H1 (cell line): ENCODE data around the gene NET1. TPM values are rescaled to one million over a fixed set of nuclear protein-coding genes. Genes with fewer than 3 reads are reported as not detected.

ENCODE experiments used
- CTCF ChIA-PET: fragments of 300-600 bp; sonication (Branson Sonifier 250); formaldehyde crosslinking; loops from one replicate; lab custom pipeline; 2021; ENCODE audit not compliant: partially characterized antibody; lab: Charles Lee
- POLR2A ChIA-PET: fragments of 300-600 bp; sonication (Branson Sonifier 250); formaldehyde crosslinking; loops from one replicate; lab custom pipeline; 2021; ENCODE audit warnings: inconsistent platforms; ENCODE audit not compliant: partially characterized antibody; lab: Charles Lee
- DNase-seq, 2 experiments: peaks; one replicate each; pipeline versions ENCODE4 v3.0.0 to v3.0.0-alpha.2; 2010 to 2022; ENCODE audit warnings: low spot score in 2 of 2, low read depth in 1 of 2, mixed read lengths in 1 of 2
- FAIRE-seq: peaks from 2 replicates; lab custom pipeline; 2011; peaks lifted over from hg19 to GRCh38; lab: Jason Lieb, UNC
- H2AFZ ChIP-seq: 2 replicates; pipeline ENCODE4 v1.8.1; 2012; ENCODE audit warnings: low read length, inconsistent platforms
- H2AK5ac ChIP-seq: 2 replicates; pipeline ENCODE4 v1.6.1; 2013; ENCODE audit warnings: low read depth, low read length
- H2BK120ac ChIP-seq: replicated peaks from 2 replicates; pipeline ENCODE3; 2013; ENCODE audit warnings: low read depth, low read length, inconsistent platforms
- H2BK12ac ChIP-seq: 2 replicates; pipeline ENCODE4 v1.6.1; 2013; ENCODE audit warnings: low read depth, low read length
- H2BK15ac ChIP-seq: 2 replicates; pipeline ENCODE4 v1.6.1; 2013; ENCODE audit warnings: low read length
- H2BK20ac ChIP-seq: 2 replicates; pipeline ENCODE4 v1.6.1; 2013; ENCODE audit warnings: low read length
- H2BK5ac ChIP-seq: 2 replicates; pipeline ENCODE4 v1.6.1; 2013; ENCODE audit warnings: low read depth, low read length
- H3K14ac ChIP-seq: 2 replicates; pipeline ENCODE4 v1.6.1; 2013; ENCODE audit warnings: inconsistent platforms; ENCODE audit not compliant: insufficient read length
- H3K18ac ChIP-seq: 2 replicates; pipeline ENCODE4 v1.6.1; 2013; ENCODE audit warnings: low read length; ENCODE audit errors: extremely low read depth
- H3K23ac ChIP-seq: 2 replicates; pipeline ENCODE4 v1.6.1; 2013; ENCODE audit warnings: inconsistent platforms; ENCODE audit not compliant: insufficient read length
- H3K23me2 ChIP-seq: 2 replicates; pipeline ENCODE4 v1.6.1; 2013; ENCODE audit warnings: low read depth, low read length
- H3K27ac ChIP-seq: 2 replicates; pipeline ENCODE4 v1.6.1; 2011; ENCODE audit warnings: low read depth, low read length, inconsistent platforms
- H3K27me3 ChIP-seq, 4 experiments: replicated peaks in 1 of 4; 1 replicate in 1 of 4; 2 replicates in 3 of 4; pipeline versions ENCODE4 v1.6.1 to v1.8.1; 2011 to 2013; ENCODE audit warnings: low read length in 3 of 4, mild to moderate bottlenecking in 3 of 4, inconsistent platforms in 2 of 4, mixed read lengths in 2 of 4, moderate library complexity in 1 of 4; ENCODE audit not compliant: control insufficient read depth in 3 of 4, insufficient read depth in 3 of 4; ENCODE audit errors: extremely low read depth in 1 of 4
- H3K36me3 ChIP-seq, 4 experiments: 2 replicates each; pipeline versions ENCODE4 v1.6.1 to v1.8.1; 2011 to 2013; ENCODE audit warnings: mild to moderate bottlenecking in 4 of 4, low read length in 3 of 4, moderate library complexity in 2 of 4, control low read depth in 1 of 4, inconsistent platforms in 1 of 4; ENCODE audit not compliant: insufficient read depth in 4 of 4, control insufficient read depth in 2 of 4
- H3K4ac ChIP-seq: replicated peaks from 2 replicates; pipeline ENCODE3; 2013; ENCODE audit warnings: low read length, low read depth, mixed read lengths, inconsistent platforms; ENCODE audit not compliant: insufficient read length
- H3K4me1 ChIP-seq, 4 experiments: replicated peaks in 1 of 4; 1 replicate in 1 of 4; 2 replicates in 3 of 4; pipeline versions ENCODE4 v1.6.1 to v1.8.1; 2011 to 2013; ENCODE audit warnings: low read length in 3 of 4, inconsistent platforms in 2 of 4, mixed read lengths in 1 of 4; ENCODE audit not compliant: insufficient read depth in 4 of 4, control insufficient read depth in 3 of 4
- H3K4me2 ChIP-seq, 2 experiments: 2 replicates each; pipeline versions ENCODE4 v1.6.1 to v1.8.1; 2011 to 2013; ENCODE audit warnings: low read depth in 2 of 2, low read length in 2 of 2, control low read depth in 1 of 2, inconsistent platforms in 1 of 2, mild to moderate bottlenecking in 1 of 2; ENCODE audit not compliant: insufficient read depth in 1 of 2
- H3K4me3 ChIP-seq, 4 experiments: fragments of 200-600, 300-600 bp in 1 of 4; sonication (generic), shearing (Covaris generic), sonication (Bioruptor Twin) in 1 of 4; 2 replicates each; pipeline versions ENCODE4 v1.5.1 to v1.8.1; 2011 to 2016; ENCODE audit warnings: low read length in 4 of 4, low read depth in 3 of 4, control low read depth in 2 of 4, inconsistent platforms in 2 of 4, mild to moderate bottlenecking in 2 of 4, mixed read lengths in 1 of 4, moderate library complexity in 1 of 4; ENCODE audit not compliant: insufficient read depth in 2 of 4; ENCODE audit errors: extremely low read depth in 1 of 4
- H3K56ac ChIP-seq: replicated peaks from 2 replicates; pipeline ENCODE3; 2013; ENCODE audit warnings: low read depth, mild to moderate bottlenecking, mixed read lengths, low read length, inconsistent platforms; ENCODE audit not compliant: insufficient read length
- H3K79me1 ChIP-seq: 2 replicates; pipeline ENCODE4 v1.6.1; 2013; ENCODE audit warnings: low read depth, low read length, control low read depth
- H3K79me2 ChIP-seq, 2 experiments: 2 replicates each; pipeline versions ENCODE4 v1.6.1 to v1.8.1; 2012 to 2013; ENCODE audit warnings: low read length in 2 of 2, mild to moderate bottlenecking in 2 of 2, inconsistent platforms in 1 of 2; ENCODE audit not compliant: insufficient read depth in 2 of 2, control insufficient read depth in 1 of 2
- H3K9ac ChIP-seq, 4 experiments: replicated peaks in 1 of 4; 1 replicate in 1 of 4; 2 replicates in 3 of 4; pipeline versions ENCODE4 v1.6.1 to v1.8.1; 2011 to 2013; ENCODE audit warnings: low read depth in 3 of 4, low read length in 3 of 4, control low read depth in 2 of 4, mild to moderate bottlenecking in 2 of 4, moderate library complexity in 2 of 4, inconsistent platforms in 1 of 4; ENCODE audit errors: extremely low read depth in 1 of 4
- H3K9me3 ChIP-seq, 2 experiments: 2 replicates each; pipeline versions ENCODE4 v1.6.1 to v1.8.1; 2012 to 2013; ENCODE audit warnings: mild to moderate bottlenecking in 2 of 2, moderate library complexity in 2 of 2, control low read depth in 1 of 2, inconsistent platforms in 1 of 2, low read depth in 1 of 2, low read length in 1 of 2, mixed read lengths in 1 of 2; ENCODE audit not compliant: insufficient read depth in 2 of 2
- H4K20me1 ChIP-seq, 2 experiments: replicated peaks in 1 of 2; 2 replicates each; pipeline versions ENCODE3 to v1.8.1; 2011 to 2013; ENCODE audit warnings: inconsistent platforms in 2 of 2, low read length in 2 of 2, mild to moderate bottlenecking in 1 of 2; ENCODE audit not compliant: insufficient read depth in 2 of 2, control insufficient read depth in 1 of 2
- H4K5ac ChIP-seq: 2 replicates; pipeline ENCODE4 v1.6.1; 2013; ENCODE audit warnings: low read length, low read depth, mixed read lengths, inconsistent platforms; ENCODE audit not compliant: insufficient read length
- H4K8ac ChIP-seq: 2 replicates; pipeline ENCODE4 v1.8.0; 2013; ENCODE audit warnings: mild to moderate bottlenecking, moderate library complexity, low read length, inconsistent platforms; ENCODE audit not compliant: insufficient read depth; ENCODE audit errors: extremely low read depth
- H4K91ac ChIP-seq: replicated peaks from 2 replicates; pipeline ENCODE3; 2013; ENCODE audit warnings: low read length, mixed read lengths, inconsistent platforms; ENCODE audit not compliant: insufficient read length
- TAF1 ChIP-seq: IDR thresholded peaks from 2 replicates; pipeline ENCODE4 v1.6.1; 2011; ENCODE audit warnings: mild to moderate bottlenecking, low read depth, low read length
- TBP ChIP-seq: IDR thresholded peaks from 2 replicates; pipeline ENCODE4 v1.6.1; 2011; ENCODE audit warnings: low read depth, low read length, improper control_type of control experiment
- WGBS, 2 experiments: shearing (Covaris generic) in 1 of 2; methylation state at CpG; one replicate each; pipeline versions ENCODE4 v1.1.6 to v1.1.7; 2013 to 2015; ENCODE audit warnings: low lambda C conversion rate in 2 of 2, mixed read lengths in 2 of 2, inconsistent platforms in 1 of 2, low coverage in 1 of 2, missing lambda C conversion rate in 1 of 2; ENCODE audit not compliant: insufficient replicate concordance in 2 of 2, insufficient coverage in 1 of 2, insufficient read length in 1 of 2; ENCODE audit errors: extremely low coverage in 1 of 2, missing lambda C conversion rate in 1 of 2; 5-methylcytosine and 5-hydroxymethylcytosine counted together
- polyA plus RNA-seq, 7 experiments: library from polyadenylated mRNA; depleted of rRNA in 3 of 7; stranded (reverse) in 5 of 7; unstranded in 2 of 7; fragments of >200 nt in 5 of 7; fragments of 200-250 nt in 2 of 7; gene quantifications; 1 replicate in 5 of 7; 2 replicates in 1 of 7; 4 replicates in 1 of 7; pipeline versions ENCODE4 v1.2.1 to v1.2.3, GENCODE V29; 2011 to 2013; ENCODE audit warnings: missing spikeins in 2 of 7, mixed read lengths in 2 of 7
- total RNA-seq: library from RNA; stranded (reverse); fragmentation: NEBNext Ultra II Directional; extraction: Animal tissue kit (Norgen Biotek cat#: 25700); gene quantifications from 2 replicates; pipeline ENCODE4 v1.2.1, GENCODE V29; 2021
- TF ChIP-seq, protein P1 (sequence below): IDR thresholded peaks from 2 replicates; pipeline ENCODE4 v1.6.1; 2012; ENCODE audit warnings: inconsistent platforms

The NET1 gene
- total and polyA plus RNA-seq, 2 of the 8 experiments (the other 6 are each of a cell fraction or from before 2014, with no cell fraction given) = 21.5 to 117 TPM

- Histone ChIP-seq H2BK20ac (peak overlapping the region; percentile 53; the same call in 1 of the 2 replicates), H3K27me3 (peaks cover 0 to 4% (median 0%) of the 10 kb centered on the region in 4 experiments; a peak in 1 of 7 replicates), H2BK5ac (peak overlapping the region; percentile 81; the same call in 1 of the 2 replicates), H2BK12ac (peak overlapping the region; percentile 72; the same call in 1 of the 2 replicates), H3K18ac (no peak overlapping the region), H3K79me1 (no peaks in the 10 kb centered on the region), H4K8ac (no peak overlapping the region), H4K20me1 (no peaks in the 10 kb centered on the region), H4K5ac (no peak overlapping the region), H4K91ac (peak overlapping the region; percentile 78), H3K4me1 (peaks cover 8 to 18% (median 14%) of the 10 kb centered on the region in 4 experiments), H3K23me2 (peaks cover 5% of the 10 kb centered on the region; the same call in 1 of the 2 replicates), H2AK5ac (peak overlapping the region; percentile 79; the same call in 1 of the 2 replicates), H3K79me2 (no peaks in the 10 kb centered on the region), H3K36me3 (no peaks in the 10 kb centered on the region; a peak in 1 of 8 replicates), H3K4me3 (no peak overlapping the region), H3K9me3 (peaks cover 20 to 22% of the 10 kb centered on the region in 2 experiments), H3K9ac (no peak overlapping the region), H3K23ac (no peak overlapping the region), H3K4ac (peak overlapping the region; percentile 29), H3K14ac (no peak overlapping the region), H3K4me2 (no peak overlapping the region), H2AFZ (no peak overlapping the region), H3K56ac (peak overlapping the region; percentile 1), H2BK15ac (peak overlapping the region; percentile 48; the same call in 1 of the 2 replicates), H2BK120ac (no peak overlapping the region), H3K27ac (no peak overlapping the region)
- DNase-seq (peak in 1 of 2 experiments; percentile 41), FAIRE-seq (no peak)
- WGBS, 2 experiments = 79% methylated on average over 11 of the region's 15 CpGs; no CpG with 5 or more reads in 1 of the 2 experiments
- POLR2A ChIA-PET = interaction anchor here (1.4 to 4.8 kb wide), 4 partner anchors 8 to 50 kb away, joined by 3 to 44 read pairs (median 3); no protein-coding TSS in a partner anchor
- CTCF ChIA-PET = interaction anchor here (0.8 to 1.4 kb wide), 3 partner anchors 19 to 160 kb away, joined by 3 to 4 read pairs (median 3); no protein-coding TSS in a partner anchor
- no peak for TF ChIP-seq TAF1
- TF ChIP-seq, protein P1, sequence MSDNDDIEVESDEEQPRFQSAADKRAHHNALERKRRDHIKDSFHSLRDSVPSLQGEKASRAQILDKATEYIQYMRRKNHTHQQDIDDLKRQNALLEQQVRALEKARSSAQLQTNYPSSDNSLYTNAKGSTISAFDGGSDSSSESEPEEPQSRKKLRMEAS = 0 out of 2 replicates have a peak, but pooled peaks have one; percentile 17
- TF ChIP-seq TBP = no peak
- TF ChIP-seq, all 59 proteins: peak for 1
These were observed 57.1 kb downstream of the NET1 start for GRCh38 chr10:5469353-5470061.
